Upper lobe of left lung (tissue), 4 donors: ENCODE measurements around the gene SPACA9.

Source experiments
- POLR2A ChIP-seq, 4 donors: fragments of 450-650 bp; IDR thresholded peaks; one replicate each; pipeline ENCODE4 v1.5.1; 2016 to 2017; ENCODE audit warnings: antibody characterized with exemption in 4 of 4, mild to moderate bottlenecking in 2 of 4
- POLR2AphosphoS5 ChIP-seq, 2 donors: sonication (generic); formaldehyde crosslinking; IDR thresholded peaks; one replicate each; pipeline ENCODE4 v1.5.1; 2017; ENCODE audit warnings: antibody characterized with exemption in 2 of 2
- TF ChIP-seq, protein P1 (sequence below), 6 experiments: fragments of 450-650 bp in 4 of 6; fragments of 200-600 bp in 2 of 6; sonication (generic) in 2 of 6; IDR thresholded peaks; one replicate each; pipeline ENCODE4 v1.5.1; 2016 to 2019; ENCODE audit warnings: antibody characterized with exemption in 6 of 6

DNA sequence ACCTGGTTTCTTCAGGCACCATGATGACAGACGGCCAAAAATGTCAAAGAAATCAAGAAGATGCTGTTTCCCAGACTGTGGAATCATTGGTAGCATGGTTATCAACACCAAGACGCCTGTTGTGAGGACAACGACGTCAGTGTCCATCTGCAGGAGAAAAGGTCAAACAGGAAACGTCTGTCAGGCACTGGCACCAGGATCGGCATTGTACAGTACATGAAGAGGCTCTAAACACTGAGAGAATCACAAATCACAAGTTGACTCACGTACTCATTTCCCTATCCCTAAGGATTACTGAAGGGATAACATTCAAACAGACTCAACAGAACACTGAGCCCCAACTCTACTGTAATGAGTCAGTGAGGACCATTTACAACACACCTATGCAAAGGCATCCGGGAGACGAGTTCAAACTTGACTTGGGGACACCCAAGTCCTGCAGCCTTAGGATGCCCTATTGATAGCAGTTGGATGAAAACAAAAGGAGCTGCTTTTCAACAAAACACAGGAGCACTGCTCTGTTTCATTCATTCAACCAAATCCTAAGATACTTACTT is 44.7 kb downstream of the SPACA9 start:
- TF ChIP-seq, protein P1, sequence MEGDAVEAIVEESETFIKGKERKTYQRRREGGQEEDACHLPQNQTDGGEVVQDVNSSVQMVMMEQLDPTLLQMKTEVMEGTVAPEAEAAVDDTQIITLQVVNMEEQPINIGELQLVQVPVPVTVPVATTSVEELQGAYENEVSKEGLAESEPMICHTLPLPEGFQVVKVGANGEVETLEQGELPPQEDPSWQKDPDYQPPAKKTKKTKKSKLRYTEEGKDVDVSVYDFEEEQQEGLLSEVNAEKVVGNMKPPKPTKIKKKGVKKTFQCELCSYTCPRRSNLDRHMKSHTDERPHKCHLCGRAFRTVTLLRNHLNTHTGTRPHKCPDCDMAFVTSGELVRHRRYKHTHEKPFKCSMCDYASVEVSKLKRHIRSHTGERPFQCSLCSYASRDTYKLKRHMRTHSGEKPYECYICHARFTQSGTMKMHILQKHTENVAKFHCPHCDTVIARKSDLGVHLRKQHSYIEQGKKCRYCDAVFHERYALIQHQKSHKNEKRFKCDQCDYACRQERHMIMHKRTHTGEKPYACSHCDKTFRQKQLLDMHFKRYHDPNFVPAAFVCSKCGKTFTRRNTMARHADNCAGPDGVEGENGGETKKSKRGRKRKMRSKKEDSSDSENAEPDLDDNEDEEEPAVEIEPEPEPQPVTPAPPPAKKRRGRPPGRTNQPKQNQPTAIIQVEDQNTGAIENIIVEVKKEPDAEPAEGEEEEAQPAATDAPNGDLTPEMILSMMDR (IDR thresholded peaks at IDR 0.05) = no peak
- TF ChIP-seq POLR2AphosphoS5 (IDR thresholded peaks at IDR 0.05) = no peak
- no peak for TF ChIP-seq POLR2A (IDR thresholded peaks at IDR 0.05)
